Fibroblast of villous mesenchyme (primary cell): ENCODE data around the gene ACO2. TPM values are rescaled to one million over a fixed set of nuclear protein-coding genes. Genes with fewer than 3 reads are reported as not detected.

ENCODE experiments used
- DNase-seq: peaks from one replicate; pipeline ENCODE4 v3.0.0-alpha.2; 2010; ENCODE audit warnings: low read depth
- H3K4me3 ChIP-seq: 2 replicates; pipeline ENCODE4 v1.5.1; 2011; ENCODE audit warnings: low read depth, mild to moderate bottlenecking, low read length
- CTCF ChIP-seq: IDR thresholded peaks from 2 replicates; pipeline ENCODE4 v1.5.1; 2012; ENCODE audit warnings: low read depth, mild to moderate bottlenecking, low read length; ENCODE audit not compliant: insufficient read depth
- total RNA-seq: library from RNA; depleted of rRNA; stranded (reverse); fragments of >200 nt; gene quantifications from 2 replicates; pipeline ENCODE4 v1.2.3, GENCODE V29; 2012

ACO2 gene
- total RNA-seq, 1 donor = 69.1 TPM

DNA sequence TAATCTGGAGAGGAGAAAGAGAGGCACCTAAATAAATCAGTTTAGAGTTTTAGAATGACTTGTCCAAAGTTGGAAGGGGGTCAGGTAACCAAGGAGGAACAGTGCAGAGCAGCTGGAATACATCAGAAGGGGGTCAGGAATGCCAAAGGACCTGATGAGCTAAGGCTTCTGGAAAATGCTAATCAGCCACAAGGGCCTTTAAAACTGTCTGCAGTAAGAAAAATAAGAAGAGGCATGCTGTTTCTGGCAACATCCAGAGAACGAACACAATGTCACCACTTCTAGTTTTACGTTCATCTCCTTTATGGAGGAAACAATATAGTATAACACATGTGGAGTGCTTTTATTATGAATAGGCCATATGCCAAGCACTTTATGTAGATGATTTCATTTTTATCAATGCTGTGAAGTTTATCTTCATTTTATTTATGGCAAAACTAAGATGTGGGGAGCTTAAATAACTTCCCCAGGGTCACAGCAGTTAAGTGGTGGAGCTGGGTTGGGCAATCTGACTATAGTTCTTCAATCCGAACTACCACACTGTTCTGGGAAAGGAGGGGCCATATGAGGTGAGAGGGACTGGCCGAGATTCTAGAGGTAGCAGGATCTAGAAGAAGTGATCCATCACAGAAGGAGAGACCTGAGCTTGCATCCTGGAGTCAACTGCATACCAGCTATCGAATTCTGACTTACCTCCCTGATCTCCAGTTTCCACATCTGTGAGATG, 22.6 kb downstream of the ACO2 start:
- DNase-seq = peak; percentile 89
- no peak for TF ChIP-seq CTCF
- no peak overlapping the region for H3K4me3 ChIP-seq

DNA sequence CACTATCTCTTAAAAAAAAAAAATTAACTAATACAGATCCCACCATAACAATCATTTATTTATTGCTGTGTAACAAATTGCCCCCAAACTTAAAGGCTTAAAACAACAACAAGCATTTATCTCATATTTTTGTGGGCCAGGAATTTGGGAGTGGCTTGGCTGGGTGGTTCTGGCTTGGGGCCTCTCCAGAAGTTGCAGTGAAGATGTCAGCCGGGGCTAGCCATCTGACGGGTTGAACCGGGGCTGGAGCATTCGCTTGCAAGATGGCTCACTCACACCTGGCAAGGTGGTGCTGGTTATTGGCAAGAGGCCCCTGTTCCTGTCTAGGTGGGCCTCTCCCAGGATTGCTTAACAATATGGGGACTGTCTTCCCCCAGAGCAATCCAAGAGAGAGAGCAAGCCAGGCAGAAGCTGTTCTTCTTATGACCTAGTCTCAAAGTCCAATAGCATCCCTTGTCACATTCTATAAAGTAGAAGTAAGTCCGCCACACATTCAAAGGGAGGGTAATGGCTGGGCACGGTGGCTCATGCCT, 29.5 kb downstream of the ACO2 start:
- TF ChIP-seq CTCF = no peak
- H3K4me3 ChIP-seq = no peak overlapping the region
- DNase-seq = no peak

DNA sequence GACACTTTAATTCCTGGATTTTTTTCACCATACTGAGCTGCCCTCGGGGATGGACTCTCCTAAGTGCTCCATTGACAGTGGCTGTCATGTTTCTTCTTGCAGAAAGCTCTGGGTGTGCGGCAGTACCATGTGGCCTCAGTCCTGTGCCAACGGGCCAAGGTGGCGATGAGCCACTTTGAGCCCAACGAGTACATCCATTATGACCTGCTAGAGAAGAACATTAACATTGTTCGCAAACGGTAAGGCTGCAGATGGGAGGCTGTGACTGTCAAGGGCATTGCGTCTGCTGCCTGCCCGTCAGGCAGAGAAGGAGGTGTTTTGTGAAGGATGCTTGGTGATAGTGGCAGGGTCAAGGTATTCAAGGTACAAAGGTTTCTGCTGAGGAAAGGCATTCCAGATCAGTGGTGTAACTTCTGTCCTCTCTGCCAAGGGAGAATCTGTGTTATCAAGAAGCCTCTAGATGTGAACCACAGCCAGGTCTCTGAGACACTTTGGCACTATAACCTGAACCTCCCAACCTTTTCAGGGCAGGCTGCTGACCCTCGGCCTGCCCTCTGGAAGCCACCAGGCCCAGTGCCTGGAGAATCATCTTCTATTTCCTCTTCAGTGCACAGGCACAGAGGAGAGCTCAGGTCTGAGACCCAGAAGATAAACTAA, 30.8 kb downstream of the ACO2 start:
- DNase-seq = no peak
- H3K4me3 ChIP-seq = no peak overlapping the region
- TF ChIP-seq CTCF = no peak

GRCh38 chr22:41500303-41500702, 31.4 kb downstream of the ACO2 start:
- no peak overlapping the region for H3K4me3 ChIP-seq
- DNase-seq = no peak
- TF ChIP-seq CTCF = no peak

- peak; percentile 25 for DNase-seq
- H3K4me3 ChIP-seq = no peak overlapping the region
These were observed 32.3 kb downstream of the ACO2 start for GRCh38 chr22:41501209-41501608.

DNA sequence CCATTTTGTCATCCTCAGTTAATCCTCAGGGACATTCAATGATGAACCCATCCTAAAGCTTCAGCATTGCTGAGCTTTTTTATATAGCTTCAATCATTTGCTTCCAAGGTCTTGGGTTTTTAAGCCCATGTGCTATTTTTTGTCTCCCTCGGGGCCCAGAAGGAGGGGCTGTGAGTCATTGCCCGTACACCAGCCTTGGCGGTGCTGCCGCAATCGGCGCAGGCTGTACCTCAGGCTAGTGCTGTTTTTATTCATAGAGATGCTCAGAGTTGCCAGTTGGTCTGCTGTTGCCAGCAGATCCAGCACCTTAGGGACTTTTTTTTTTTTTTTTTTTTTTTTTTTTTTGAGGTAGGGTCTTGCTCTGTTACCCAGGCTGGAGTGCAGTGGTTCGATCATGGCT, 35.5 kb downstream of the ACO2 start:
- no peak for TF ChIP-seq CTCF
- H3K4me3 ChIP-seq = no peak overlapping the region
- DNase-seq = peak; percentile 46

More at GRCh38 chr22:41501209-41501608, 32.3 kb downstream of the ACO2 start:
- peak; percentile 42 for TF ChIP-seq CTCF

DNA sequence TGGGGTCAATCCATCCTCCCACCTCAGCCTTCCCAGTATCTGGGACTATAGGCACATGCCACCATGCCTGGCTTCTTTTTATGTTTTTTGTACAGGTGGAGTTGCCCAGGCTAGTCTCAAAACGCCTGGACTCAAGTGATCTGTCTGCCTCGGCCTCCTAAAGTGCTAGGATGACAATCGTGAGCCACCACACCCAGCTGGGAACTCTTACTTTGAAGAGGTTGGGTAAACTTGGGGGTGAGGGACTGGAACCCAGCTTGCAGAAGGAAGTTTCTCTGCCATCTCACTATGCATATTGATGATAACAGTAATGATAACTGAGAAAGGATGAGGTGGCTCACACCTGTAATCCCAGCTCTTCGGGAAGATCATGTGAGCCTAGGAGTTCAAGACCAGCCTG, 35.9 kb downstream of the ACO2 start:
- no peak for DNase-seq
- TF ChIP-seq CTCF = no peak
- no peak overlapping the region for H3K4me3 ChIP-seq
